ENCODE data around the gene KCNJ3.

- TF ChIP-seq EZH2 (IDR thresholded peaks at IDR 0.05; ENCODE audit: low read length, missing control alignments): no peak
- no peak for TF ChIP-seq CTCF (conservative IDR thresholded peaks at IDR 0.05 in 1 of 2, IDR thresholded peaks at IDR 0.05 in 1 of 2; ENCODE audit: low read depth in 1 of 2, low read length in 2 of 2)
Observed at GRCh38 chr2:154670083-154670482, 28.4 kb upstream of the KCNJ3 start.

Data from fibroblast of lung (primary cell).